ENCODE results near the gene ZNF507.
"Not testable (repeated sequence)": the region's sequence is repeated elsewhere in the genome, so short reads cannot be mapped to it uniquely, and the experiment has no call there.

Gene ZNF507

DNA sequence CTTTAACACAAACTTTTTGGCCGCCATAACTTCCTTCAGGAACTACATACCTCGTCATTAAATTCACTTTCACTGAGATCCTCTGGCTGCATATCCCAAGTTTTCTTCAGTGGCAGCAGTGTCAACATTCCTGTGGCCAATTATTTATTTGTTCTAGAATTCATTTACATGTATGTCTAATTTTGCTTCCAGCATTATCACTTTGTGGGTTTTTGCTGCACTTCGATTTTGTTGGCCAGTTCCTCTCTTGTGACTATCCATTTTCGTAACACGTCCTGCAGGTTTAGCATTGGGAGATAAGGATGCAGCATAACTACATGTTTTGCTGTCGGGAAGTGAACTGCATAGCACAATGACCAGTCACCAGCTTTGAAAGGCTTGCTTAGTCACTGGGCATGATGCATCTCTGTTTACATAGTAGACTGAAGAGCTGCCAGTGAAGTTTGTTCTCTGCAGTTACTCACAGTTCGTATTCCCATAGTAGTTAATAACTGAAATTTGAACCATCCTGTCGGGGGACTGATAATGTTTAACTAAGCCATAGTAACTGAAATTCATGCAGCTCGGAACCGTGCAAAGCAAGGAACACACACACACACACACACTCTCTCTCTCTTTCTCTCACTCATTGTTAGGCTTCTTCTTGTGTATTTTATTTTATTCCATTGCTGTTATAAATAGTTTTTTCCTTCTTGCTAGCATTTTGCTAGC lies 28.3 kb downstream of the ZNF507 start:
- POLR2A ChIA-PET = interaction anchor here (1.5 to 1.7 kb wide), 2 partner anchors 29 to 32 kb away, joined by 4 to 7 read pairs; partner anchors contain the start of genes DPY19L3 and ZNF507
- peak; percentile 15 for DNase-seq (ENCODE audit: extremely low spot score)
- CTCF ChIA-PET = interaction anchor here (1.0 kb wide), 1 partner anchor 10 kb away, joined by 4 read pairs; no protein-coding TSS in a partner anchor
- TF ChIP-seq LEF1 (IDR thresholded peaks at IDR 0.05; ENCODE audit: borderline replicate concordance) (no peak), TARDBP (IDR thresholded peaks at IDR 0.05) (no peak), FOXM1 (IDR thresholded peaks at IDR 0.05; ENCODE audit: borderline replicate concordance) (no peak), SUZ12 (IDR thresholded peaks at IDR 0.05) (no peak), FOXK2 (IDR thresholded peaks at IDR 0.05) (no peak), L3MBTL2 (conservative IDR thresholded peaks at IDR 0.05) (no peak), ARNT (IDR thresholded peaks at IDR 0.05) (no peak), FOXA1 (IDR thresholded peaks at IDR 0.05) (no peak), NFRKB (IDR thresholded peaks at IDR 0.05) (no peak), CTBP1 (IDR thresholded peaks at IDR 0.05; ENCODE audit: borderline replicate concordance) (no peak), HDGF (IDR thresholded peaks at IDR 0.05; ENCODE audit: borderline replicate concordance) (no peak), BHLHE40 (IDR thresholded peaks at IDR 0.05; ENCODE audit: borderline replicate concordance) (no peak), ELF4 (IDR thresholded peaks at IDR 0.05) (no peak), ZNF384 (IDR thresholded peaks at IDR 0.05) (no peak), SP1 (IDR thresholded peaks at IDR 0.05) (no peak)
- TF ChIP-seq, protein P1, sequence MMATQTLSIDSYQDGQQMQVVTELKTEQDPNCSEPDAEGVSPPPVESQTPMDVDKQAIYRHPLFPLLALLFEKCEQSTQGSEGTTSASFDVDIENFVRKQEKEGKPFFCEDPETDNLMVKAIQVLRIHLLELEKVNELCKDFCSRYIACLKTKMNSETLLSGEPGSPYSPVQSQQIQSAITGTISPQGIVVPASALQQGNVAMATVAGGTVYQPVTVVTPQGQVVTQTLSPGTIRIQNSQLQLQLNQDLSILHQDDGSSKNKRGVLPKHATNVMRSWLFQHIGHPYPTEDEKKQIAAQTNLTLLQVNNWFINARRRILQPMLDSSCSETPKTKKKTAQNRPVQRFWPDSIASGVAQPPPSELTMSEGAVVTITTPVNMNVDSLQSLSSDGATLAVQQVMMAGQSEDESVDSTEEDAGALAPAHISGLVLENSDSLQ (IDR thresholded peaks at IDR 0.05) = no peak

DNA sequence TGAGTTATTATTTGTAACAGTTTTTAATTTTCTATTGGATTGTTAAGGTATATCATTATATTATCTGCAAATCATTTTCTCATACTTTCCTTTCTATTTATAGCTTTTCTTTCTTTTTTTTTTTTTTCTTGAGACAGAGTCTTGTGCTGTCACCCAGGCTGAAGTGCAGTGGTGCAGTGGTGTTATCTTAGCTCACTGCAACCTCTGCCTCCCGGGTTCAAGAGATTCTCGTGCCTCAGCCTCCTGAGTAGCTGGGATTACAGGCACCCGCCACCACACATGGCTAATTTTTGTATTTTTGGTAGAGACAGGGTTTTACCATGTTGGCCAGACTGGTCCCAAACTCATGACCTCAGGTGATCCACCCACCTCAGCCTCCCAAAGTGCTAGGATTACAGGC lies 29.0 kb downstream of the ZNF507 start:
- not testable (repeated sequence) for DNase-seq (ENCODE audit: extremely low spot score)
- POLR2A ChIA-PET = interaction anchor here (1.5 to 1.7 kb wide), 2 partner anchors 29 to 31 kb away, joined by 4 to 7 read pairs; partner anchors contain the start of genes DPY19L3 and ZNF507
- CTCF ChIA-PET = interaction anchor here (1.0 kb wide), 1 partner anchor 11 kb away, joined by 4 read pairs; no protein-coding TSS in a partner anchor

DNA sequence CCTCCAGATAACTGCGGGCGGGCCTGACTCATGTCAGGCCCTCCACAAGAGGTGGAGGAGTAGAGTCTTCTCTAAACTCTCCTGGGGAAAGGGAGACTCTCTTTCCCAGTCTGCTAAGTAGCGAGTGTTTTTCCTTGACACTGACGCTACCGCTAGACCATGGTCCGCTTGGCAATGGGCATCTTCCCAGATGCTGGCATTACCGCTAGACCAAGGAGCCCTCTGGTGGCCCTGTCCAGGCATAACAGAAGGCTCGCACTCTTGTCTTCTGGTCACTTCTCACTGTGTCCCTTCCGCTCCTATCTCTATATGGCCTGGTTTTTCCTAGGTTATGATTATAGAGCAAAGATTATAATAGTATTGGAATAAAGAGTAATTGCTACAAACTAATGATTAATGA lies 31.7 kb downstream of the ZNF507 start:
- DNase-seq (ENCODE audit: extremely low spot score); CTCF ChIA-PET; POLR2A ChIA-PET: not testable (repeated sequence)

DNA sequence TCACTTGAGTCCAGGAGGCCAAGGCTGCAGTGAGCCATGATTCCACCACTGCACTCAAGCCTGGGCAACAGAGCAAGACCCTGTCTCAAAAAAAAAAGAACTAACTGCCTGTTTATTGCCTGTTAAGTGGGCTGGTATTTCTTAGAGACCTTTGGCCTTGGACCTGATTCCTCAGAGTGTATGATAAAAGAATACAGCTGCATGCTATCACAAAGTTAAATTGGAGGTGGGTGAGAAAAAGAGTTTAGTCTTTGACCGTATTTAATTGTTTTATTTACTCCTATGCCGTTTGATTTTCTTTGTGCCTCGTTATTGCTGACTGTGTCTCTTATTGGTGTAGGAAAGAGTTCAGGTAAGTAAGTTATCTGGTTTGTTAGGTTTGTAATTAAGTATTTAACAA lies 34.9 kb downstream of the ZNF507 start:
- CTCF ChIA-PET = no interaction called here

DNA sequence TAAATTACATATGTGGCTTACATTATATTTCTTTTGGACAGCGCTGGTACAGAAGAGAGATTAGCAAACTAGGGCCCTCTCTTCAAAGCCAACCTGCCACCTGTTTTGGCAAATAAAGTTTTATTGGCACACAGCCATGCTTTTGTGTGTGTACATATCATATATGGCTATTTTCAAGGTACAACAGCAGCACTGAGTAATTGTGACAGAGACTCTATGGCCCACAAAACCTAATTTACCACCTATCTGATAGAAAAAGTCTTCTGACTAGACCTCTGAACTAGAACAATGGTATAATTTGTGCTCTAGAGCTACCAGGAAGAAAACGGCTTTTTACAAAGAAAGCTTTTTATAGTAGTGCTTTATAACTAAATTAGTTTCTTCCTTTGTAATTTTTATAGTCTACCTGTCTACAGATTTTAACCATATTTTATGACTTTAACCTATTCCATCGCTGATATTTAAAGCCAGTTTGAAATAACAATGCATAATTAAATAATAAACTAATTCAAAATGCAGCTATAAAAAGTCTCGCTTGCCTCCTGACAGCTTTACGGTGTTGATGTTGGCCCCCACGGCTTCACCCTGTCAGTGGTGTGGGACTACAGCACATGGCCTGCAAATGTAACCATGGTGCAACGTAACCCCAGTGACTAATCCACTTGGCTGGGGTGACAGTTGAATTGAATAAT lies 42.4 kb downstream of the ZNF507 start:
- POLR2A ChIA-PET = interaction anchor here (0.9 to 2.2 kb wide), 2 partner anchors 14 to 17 kb away, joined by 4 to 18 read pairs; partner anchors contain the start of gene DPY19L3

More for the DNA sequence above, 34.9 kb downstream of the ZNF507 start:
- TF ChIP-seq FOXA1 (IDR thresholded peaks at IDR 0.05) (no peak), NFRKB (IDR thresholded peaks at IDR 0.05) (no peak), BHLHE40 (IDR thresholded peaks at IDR 0.05; ENCODE audit: borderline replicate concordance) (no peak), L3MBTL2 (conservative IDR thresholded peaks at IDR 0.05) (no peak), SP1 (IDR thresholded peaks at IDR 0.05) (no peak), LEF1 (IDR thresholded peaks at IDR 0.05; ENCODE audit: borderline replicate concordance) (no peak), SUZ12 (IDR thresholded peaks at IDR 0.05) (no peak), ARNT (IDR thresholded peaks at IDR 0.05) (no peak), ELF4 (IDR thresholded peaks at IDR 0.05) (no peak), ZNF384 (IDR thresholded peaks at IDR 0.05) (no peak), TARDBP (IDR thresholded peaks at IDR 0.05) (no peak), FOXK2 (IDR thresholded peaks at IDR 0.05) (no peak)
- TF ChIP-seq, protein P1 (IDR thresholded peaks at IDR 0.05) = no peak
- POLR2A ChIA-PET = no interaction called here
- no peak for DNase-seq (ENCODE audit: extremely low spot score)

DNA sequence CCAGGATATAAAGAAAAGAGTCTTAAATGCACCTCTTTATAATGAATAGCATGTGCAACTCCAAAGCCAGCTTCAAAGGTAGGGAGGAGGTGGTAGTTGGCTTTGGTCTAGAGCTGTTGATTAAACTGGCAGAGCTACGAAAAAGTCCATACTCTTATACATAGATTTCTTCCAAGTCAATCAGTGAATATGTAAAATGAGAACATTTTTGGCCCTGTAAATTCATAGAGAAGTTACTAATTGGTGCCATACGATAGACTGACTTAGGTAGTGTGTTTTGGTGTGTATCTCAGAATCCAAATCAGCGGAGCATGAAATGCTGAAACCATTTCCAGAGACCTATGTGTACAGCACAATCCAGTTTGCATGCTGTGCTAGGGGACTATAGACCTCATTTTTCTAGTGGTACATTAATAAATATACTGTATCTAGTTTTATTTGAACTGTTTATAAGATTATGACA lies 43.0 kb downstream of the ZNF507 start:
- TF ChIP-seq L3MBTL2 (conservative IDR thresholded peaks at IDR 0.05) (0 out of 2 replicates have a peak, but pooled peaks have one; percentile 17), SUZ12 (IDR thresholded peaks at IDR 0.05) (no peak)
- POLR2A ChIA-PET = interaction anchor here (2.2 kb wide), 1 partner anchor 17 kb away, joined by 18 read pairs; the partner anchor contains the start of gene DPY19L3
- DNase-seq (ENCODE audit: extremely low spot score) = no peak
- CTCF ChIA-PET = no interaction called here

More for the DNA sequence above, 42.4 kb downstream of the ZNF507 start:
- DNase-seq (ENCODE audit: extremely low spot score) = no peak
- no peak for TF ChIP-seq HDGF (IDR thresholded peaks at IDR 0.05; ENCODE audit: borderline replicate concordance)
- TF ChIP-seq ARNT (IDR thresholded peaks at IDR 0.05) = no peak
- TF ChIP-seq CTBP1 (IDR thresholded peaks at IDR 0.05; ENCODE audit: borderline replicate concordance) = no peak
- TF ChIP-seq FOXM1 (IDR thresholded peaks at IDR 0.05; ENCODE audit: borderline replicate concordance) = no peak
- TF ChIP-seq, protein P1 (IDR thresholded peaks at IDR 0.05) = peak; percentile 72
- TF ChIP-seq TARDBP (IDR thresholded peaks at IDR 0.05) = no peak
- CTCF ChIA-PET = no interaction called here

Data from HEK293T (cell line).